ENCODE data around the gene NINJ1. TPM values are rescaled to one million over a fixed set of nuclear protein-coding genes. Genes with fewer than 3 reads are reported as not detected.

The NINJ1 gene
- total RNA-seq, 1 experiment from 2014 or later = 26.7 TPM

GRCh38 chr9:93092251-93092991, 41.6 kb downstream of the NINJ1 start:
- DNase-seq (ENCODE audit: low read depth, low spot score) (no peak), ATAC-seq (no peak)
- intact Hi-C loops (cut with micrococcal nuclease; ENCODE audit: unreplicated experiment) (loop anchor here (10.0 kb wide), 1 partner anchor 88 kb away; no protein-coding TSS in a partner anchor), in situ Hi-C loops (cut with HindIII; ENCODE audit: low pct_unique_long_range_greater_than_20kb, low sequenced_read_pairs) (no loop called here)
- TF ChIP-seq TCF7L2 (IDR thresholded peaks at IDR 0.05; ENCODE audit: low read depth, low read length) (no peak), SIN3A (IDR thresholded peaks at IDR 0.05; ENCODE audit: borderline replicate concordance, insufficient read depth, low read depth, low read length) (no peak), CTCF (IDR thresholded peaks at IDR 0.05) (no peak), POLR2AphosphoS5 (IDR thresholded peaks at IDR 0.05; ENCODE audit: low read depth, low read length) (no peak), REST (IDR thresholded peaks at IDR 0.05; ENCODE audit: insufficient read depth in 1 of 2, low read depth in 2 of 2, low read length in 1 of 2) (no peak)
- Histone ChIP-seq H3K4me1 (ENCODE audit: control insufficient read depth, insufficient read depth, low read length) (peaks cover 10% of the 10 kb centered on the region), H3K27me3 (ENCODE audit: control insufficient read depth, insufficient read depth, low read length) (no peaks in the 10 kb centered on the region), H3K27ac (ENCODE audit: low read length) (no peak overlapping the region), H3K9me3 (ENCODE audit: control insufficient read depth, insufficient read depth, low read depth, low read length) (no peaks in the 10 kb centered on the region; the same call in 1 of the 2 replicates), H3K4me3 (ENCODE audit: low read depth in 2 of 2, low read length in 2 of 2) (no peak overlapping the region), H3K36me3 (ENCODE audit: control insufficient read depth, insufficient read depth, low read length) (peaks cover 4% of the 10 kb centered on the region; the same call in 1 of the 2 replicates)
- POLR2A ChIA-PET = no interaction called here
- BruUV-seq (replicated peaks) = no TSS peak
- CTCF ChIA-PET = no interaction called here

- Histone ChIP-seq H3K9me3 (ENCODE audit: control insufficient read depth, insufficient read depth, low read depth, low read length) (no peaks in the 10 kb centered on the region; the same call in 1 of the 2 replicates), H3K27me3 (ENCODE audit: control insufficient read depth, insufficient read depth, low read length) (no peaks in the 10 kb centered on the region), H3K4me3 (ENCODE audit: low read depth in 2 of 2, low read length in 2 of 2) (no peak overlapping the region), H3K36me3 (ENCODE audit: control insufficient read depth, insufficient read depth, low read length) (no peaks in the 10 kb centered on the region; the same call in 1 of the 2 replicates), H3K4me1 (ENCODE audit: control insufficient read depth, insufficient read depth, low read length) (peaks cover 7% of the 10 kb centered on the region), H3K27ac (ENCODE audit: low read length) (no peak overlapping the region)
- CTCF ChIA-PET = no interaction called here
- BruUV-seq (replicated peaks) = no TSS peak
- ATAC-seq (no peak), DNase-seq (ENCODE audit: low read depth, low spot score) (no peak)
- in situ Hi-C loops (cut with HindIII; ENCODE audit: low pct_unique_long_range_greater_than_20kb, low sequenced_read_pairs) (no loop called here), intact Hi-C loops (cut with micrococcal nuclease; ENCODE audit: unreplicated experiment) (loop anchor here (10.0 kb wide), 1 partner anchor 87 kb away; no protein-coding TSS in a partner anchor)
- TF ChIP-seq REST (IDR thresholded peaks at IDR 0.05; ENCODE audit: insufficient read depth in 1 of 2, low read depth in 2 of 2, low read length in 1 of 2) = no peak
- TF ChIP-seq SIN3A (IDR thresholded peaks at IDR 0.05; ENCODE audit: borderline replicate concordance, insufficient read depth, low read depth, low read length) = no peak
- TF ChIP-seq POLR2AphosphoS5 (IDR thresholded peaks at IDR 0.05; ENCODE audit: low read depth, low read length) = no peak
- no peak for TF ChIP-seq TCF7L2 (IDR thresholded peaks at IDR 0.05; ENCODE audit: low read depth, low read length)
- no peak for TF ChIP-seq CTCF (IDR thresholded peaks at IDR 0.05)
- POLR2A ChIA-PET = no interaction called here
Observed at GRCh38 chr9:93091453-93092081, 42.5 kb downstream of the NINJ1 start.
